ENCODE measurements around the gene MBNL2. TPM values are rescaled to one million over a fixed set of nuclear protein-coding genes. Genes with fewer than 3 reads are reported as not detected.

The MBNL2 gene
- polyA plus RNA-seq, 4 donors, result 12.1 to 31.2 (median 13.2) TPM

- FAIRE-seq (no peak), DNase-seq (no peak)
- Histone ChIP-seq H3K36me3 (ENCODE audit: control insufficient read depth in 3 of 3, insufficient read depth in 2 of 3, low read depth in 1 of 3, low read length in 3 of 3) (peaks cover 3 to 20% (median 4%) of the 10 kb centered on the region in 3 donors), H3K27ac (ENCODE audit: low read depth in 1 of 3, low read length in 2 of 3) (peak overlapping the region in 1 of 3 donors; percentile 9), H3K27me3 (ENCODE audit: control insufficient read depth in 3 of 3, insufficient read depth in 3 of 3, low read length in 3 of 3) (no peaks in the 10 kb centered on the region), H3K9me3 (ENCODE audit: control insufficient read depth in 2 of 2, insufficient read depth in 1 of 2, low read depth in 1 of 2, low read length in 1 of 2) (no peaks in the 10 kb centered on the region), H3K4me3 (ENCODE audit: low read depth in 1 of 3, low read length in 3 of 3) (no peak overlapping the region), H3K4me1 (ENCODE audit: control insufficient read depth in 3 of 3, insufficient read depth in 2 of 3, low read depth in 1 of 3, low read length in 2 of 3) (no peaks in the 10 kb centered on the region)
- WGBS, 3 donors, result 66 to 85% (median 71%) methylated on average over 4 of the region's 4 CpGs
These were observed 164.8 kb downstream of the MBNL2 start for GRCh38 chr13:97386801-97387484.

GRCh38 chr13:97387485-97387839, 165.3 kb downstream of the MBNL2 start:
- no peaks in the 10 kb centered on the region for H3K27me3 ChIP-seq (ENCODE audit: control insufficient read depth in 3 of 3, insufficient read depth in 3 of 3, low read length in 3 of 3)
- H3K4me1 ChIP-seq (ENCODE audit: control insufficient read depth in 3 of 3, insufficient read depth in 2 of 3, low read depth in 1 of 3, low read length in 2 of 3), result no peaks in the 10 kb centered on the region
- no peak overlapping the region for H3K4me3 ChIP-seq (ENCODE audit: low read depth in 1 of 3, low read length in 3 of 3)
- FAIRE-seq (no peak), DNase-seq (no peak)
- H3K27ac ChIP-seq (ENCODE audit: low read depth in 1 of 3, low read length in 2 of 3), result peak overlapping the region in 1 of 3 donors; percentile 58
- peaks cover 3 to 16% (median 4%) of the 10 kb centered on the region in 3 donors for H3K36me3 ChIP-seq (ENCODE audit: control insufficient read depth in 3 of 3, insufficient read depth in 2 of 3, low read depth in 1 of 3, low read length in 3 of 3)
- WGBS, 3 donors, result 89 to 98% (median 94%) methylated on average over 5 of the region's 5 CpGs
- H3K9me3 ChIP-seq (ENCODE audit: control insufficient read depth in 2 of 2, insufficient read depth in 1 of 2, low read depth in 1 of 2, low read length in 1 of 2), result no peaks in the 10 kb centered on the region

- FAIRE-seq, result no peak
These were observed 165.8 kb downstream of the MBNL2 start for GRCh38 chr13:97387890-97388289.

GRCh38 chr13:97388373-97388772, 166.2 kb downstream of the MBNL2 start:
- WGBS, 3 donors, result 62 to 79% (median 77%) methylated on average over 3 of the region's 3 CpGs
- no peak for FAIRE-seq
- H3K27ac ChIP-seq (ENCODE audit: low read depth in 1 of 3, low read length in 2 of 3), result no peak overlapping the region
- H3K27me3 ChIP-seq (ENCODE audit: control insufficient read depth in 3 of 3, insufficient read depth in 3 of 3, low read length in 3 of 3), result no peaks in the 10 kb centered on the region
- H3K36me3 ChIP-seq (ENCODE audit: control insufficient read depth in 3 of 3, insufficient read depth in 2 of 3, low read depth in 1 of 3, low read length in 3 of 3), result peaks cover 2 to 15% (median 3%) of the 10 kb centered on the region in 3 donors
- H3K4me1 ChIP-seq (ENCODE audit: control insufficient read depth in 3 of 3, insufficient read depth in 2 of 3, low read depth in 1 of 3, low read length in 2 of 3), result no peaks in the 10 kb centered on the region
- DNase-seq, result no peak
- H3K9me3 ChIP-seq (ENCODE audit: control insufficient read depth in 2 of 2, insufficient read depth in 1 of 2, low read depth in 1 of 2, low read length in 1 of 2), result no peaks in the 10 kb centered on the region
- H3K4me3 ChIP-seq (ENCODE audit: low read depth in 1 of 3, low read length in 3 of 3), result no peak overlapping the region

More at GRCh38 chr13:97387890-97388289, 165.8 kb downstream of the MBNL2 start:
- no peaks in the 10 kb centered on the region for H3K4me1 ChIP-seq (ENCODE audit: control insufficient read depth in 3 of 3, insufficient read depth in 2 of 3, low read depth in 1 of 3, low read length in 2 of 3)
- DNase-seq, result no peak
- H3K4me3 ChIP-seq (ENCODE audit: low read depth in 1 of 3, low read length in 3 of 3), result no peak overlapping the region
- H3K9me3 ChIP-seq (ENCODE audit: control insufficient read depth in 2 of 2, insufficient read depth in 1 of 2, low read depth in 1 of 2, low read length in 1 of 2), result no peaks in the 10 kb centered on the region
- H3K27ac ChIP-seq (ENCODE audit: low read depth in 1 of 3, low read length in 2 of 3), result peak overlapping the region in 1 of 3 donors; percentile 58
- WGBS, 3 donors, result 88 to 100% (median 91%) methylated on average over 1 of the region's 1 CpG
- H3K27me3 ChIP-seq (ENCODE audit: control insufficient read depth in 3 of 3, insufficient read depth in 3 of 3, low read length in 3 of 3), result no peaks in the 10 kb centered on the region
- H3K36me3 ChIP-seq (ENCODE audit: control insufficient read depth in 3 of 3, insufficient read depth in 2 of 3, low read depth in 1 of 3, low read length in 3 of 3), result peaks cover 2 to 15% (median 3%) of the 10 kb centered on the region in 3 donors

- Histone ChIP-seq H3K4me3 (ENCODE audit: low read depth in 1 of 3, low read length in 3 of 3) (no peak overlapping the region), H3K9me3 (ENCODE audit: control insufficient read depth in 2 of 2, insufficient read depth in 1 of 2, low read depth in 1 of 2, low read length in 1 of 2) (no peaks in the 10 kb centered on the region), H3K36me3 (ENCODE audit: control insufficient read depth in 3 of 3, insufficient read depth in 2 of 3, low read depth in 1 of 3, low read length in 3 of 3) (peaks cover 2 to 13% (median 4%) of the 10 kb centered on the region in 3 donors), H3K4me1 (ENCODE audit: control insufficient read depth in 3 of 3, insufficient read depth in 2 of 3, low read depth in 1 of 3, low read length in 2 of 3) (no peaks in the 10 kb centered on the region), H3K27ac (ENCODE audit: low read depth in 1 of 3, low read length in 2 of 3) (no peak overlapping the region), H3K27me3 (ENCODE audit: control insufficient read depth in 3 of 3, insufficient read depth in 3 of 3, low read length in 3 of 3) (no peaks in the 10 kb centered on the region)
- WGBS, 3 donors, result 80 to 86% (median 86%) methylated on average over 3 of the region's 3 CpGs
- DNase-seq, result no peak
- no peak for FAIRE-seq
These were observed 168.9 kb downstream of the MBNL2 start for GRCh38 chr13:97390941-97391600.

GRCh38 chr13:97392020-97392419, 169.9 kb downstream of the MBNL2 start:
- peaks cover 2 to 10% (median 4%) of the 10 kb centered on the region in 3 donors for H3K36me3 ChIP-seq (ENCODE audit: control insufficient read depth in 3 of 3, insufficient read depth in 2 of 3, low read depth in 1 of 3, low read length in 3 of 3)
- no peak for FAIRE-seq
- H3K27me3 ChIP-seq (ENCODE audit: control insufficient read depth in 3 of 3, insufficient read depth in 3 of 3, low read length in 3 of 3), result no peaks in the 10 kb centered on the region
- no peaks in the 10 kb centered on the region for H3K9me3 ChIP-seq (ENCODE audit: control insufficient read depth in 2 of 2, insufficient read depth in 1 of 2, low read depth in 1 of 2, low read length in 1 of 2)
- H3K4me1 ChIP-seq (ENCODE audit: control insufficient read depth in 3 of 3, insufficient read depth in 2 of 3, low read depth in 1 of 3, low read length in 2 of 3), result no peaks in the 10 kb centered on the region
- DNase-seq, result no peak
- WGBS, 3 donors, result 82 to 87% (median 87%) methylated on average over 1 of the region's 1 CpG
- no peak overlapping the region for H3K4me3 ChIP-seq (ENCODE audit: low read depth in 1 of 3, low read length in 3 of 3)
- no peak overlapping the region for H3K27ac ChIP-seq (ENCODE audit: low read depth in 1 of 3, low read length in 2 of 3)

GRCh38 chr13:97394542-97394941, 172.4 kb downstream of the MBNL2 start:
- no peaks in the 10 kb centered on the region for H3K9me3 ChIP-seq (ENCODE audit: control insufficient read depth in 2 of 2, insufficient read depth in 1 of 2, low read depth in 1 of 2, low read length in 1 of 2)
- DNase-seq (no peak), FAIRE-seq (no peak)
- peaks cover 0 to 2% (median 0%) of the 10 kb centered on the region in 3 donors for H3K36me3 ChIP-seq (ENCODE audit: control insufficient read depth in 3 of 3, insufficient read depth in 2 of 3, low read depth in 1 of 3, low read length in 3 of 3)
- H3K27me3 ChIP-seq (ENCODE audit: control insufficient read depth in 3 of 3, insufficient read depth in 3 of 3, low read length in 3 of 3), result no peaks in the 10 kb centered on the region
- no peak overlapping the region for H3K27ac ChIP-seq (ENCODE audit: low read depth in 1 of 3, low read length in 2 of 3)
- H3K4me1 ChIP-seq (ENCODE audit: control insufficient read depth in 3 of 3, insufficient read depth in 2 of 3, low read depth in 1 of 3, low read length in 2 of 3), result no peaks in the 10 kb centered on the region
- H3K4me3 ChIP-seq (ENCODE audit: low read depth in 1 of 3, low read length in 3 of 3), result no peak overlapping the region

- H3K36me3 ChIP-seq (ENCODE audit: control insufficient read depth in 3 of 3, insufficient read depth in 2 of 3, low read depth in 1 of 3, low read length in 3 of 3), result peaks cover 0 to 2% (median 0%) of the 10 kb centered on the region in 3 donors
- H3K27ac ChIP-seq (ENCODE audit: low read depth in 1 of 3, low read length in 2 of 3), result no peak overlapping the region
- FAIRE-seq (no peak), DNase-seq (no peak)
- no peaks in the 10 kb centered on the region for H3K27me3 ChIP-seq (ENCODE audit: control insufficient read depth in 3 of 3, insufficient read depth in 3 of 3, low read length in 3 of 3)
- H3K4me1 ChIP-seq (ENCODE audit: control insufficient read depth in 3 of 3, insufficient read depth in 2 of 3, low read depth in 1 of 3, low read length in 2 of 3), result no peaks in the 10 kb centered on the region
- H3K9me3 ChIP-seq (ENCODE audit: control insufficient read depth in 2 of 2, insufficient read depth in 1 of 2, low read depth in 1 of 2, low read length in 1 of 2), result no peaks in the 10 kb centered on the region
- H3K4me3 ChIP-seq (ENCODE audit: low read depth in 1 of 3, low read length in 3 of 3), result no peak overlapping the region
- WGBS, 3 donors, result 89 to 95% (median 90%) methylated on average over 4 of the region's 4 CpGs
These were observed 173.5 kb downstream of the MBNL2 start for GRCh38 chr13:97395447-97396136.
